K562 (cell line): Measurements from ENCODE around the gene ANKRD13C. TPM values are rescaled to one million over a fixed set of nuclear protein-coding genes. Genes with fewer than 3 reads are reported as not detected.

Source experiments
- ATAC-seq: fragments of 200-7000 bp; cut with Tn5 transposase; 3 replicates; pipeline ENCODE4 v1.9.1; 2020; ENCODE audit warnings: moderate library complexity
- BruUV-seq: library from RNA; stranded (reverse); fragments of 400-500 nt; replicated peaks from 2 replicates; lab custom pipeline; 2021; lab: Mats Ljungman, UMichigan
- CTCF ChIA-PET: fragments of 300-600 bp; formaldehyde crosslinking; extraction: SDS; loops from one replicate; lab custom pipeline; 2021; ENCODE audit warnings: low intra/inter-chr PET ratio; lab: Yijun Ruan, JAX
- POLR2A ChIA-PET: fragments of 300-600, 350-650 bp; sonication (Branson Sonifier 250); formaldehyde crosslinking; extraction: SDS; loops from one replicate; lab custom pipeline; 2021; ENCODE audit warnings: antibody characterized with exemption, inconsistent platforms; lab: Yijun Ruan, JAX
- DNase-seq, 4 experiments: peaks; one replicate each; pipeline versions ENCODE4 v3.0.0 to v3.0.0-alpha.2; 2011 to 2018; ENCODE audit warnings: low spot score in 3 of 4, mixed read lengths in 3 of 4; ENCODE audit errors: extremely low read depth in 1 of 4
- FAIRE-seq: peaks from 2 replicates; lab custom pipeline; 2011; peaks lifted over from hg19 to GRCh38; lab: Jason Lieb, UNC
- H2AFZ ChIP-seq: 2 replicates; pipeline ENCODE4 v1.6.0; 2011; ENCODE audit warnings: low read depth, low read length, control low read depth, inconsistent platforms
- H3K27ac ChIP-seq: fragments of 200-600 bp; 3 replicates; pipeline ENCODE4 v1.8.0; 2011; ENCODE audit warnings: low read depth, mild to moderate bottlenecking, control low read depth, inconsistent platforms, low read length, moderate library complexity, mixed read lengths; ENCODE audit errors: extremely low read depth
- H3K27me3 ChIP-seq, 2 experiments: fragments of 300-600 bp in 1 of 2; 2 replicates in 1 of 2; 3 replicates in 1 of 2; pipeline versions ENCODE4 v1.6.0 to v1.8.0; 2011; ENCODE audit warnings: inconsistent platforms in 2 of 2, low read length in 2 of 2, mild to moderate bottlenecking in 1 of 2, mixed read lengths in 1 of 2, moderate library complexity in 1 of 2; ENCODE audit not compliant: control insufficient read depth in 2 of 2, insufficient read depth in 2 of 2
- H3K36me3 ChIP-seq: fragments of 300-600 bp; 3 replicates; pipeline ENCODE4 v1.8.0; 2011; ENCODE audit warnings: mild to moderate bottlenecking, low read length, inconsistent platforms; ENCODE audit not compliant: control insufficient read depth, insufficient read depth
- H3K4me1 ChIP-seq, 2 experiments: fragments of 200-600 bp in 1 of 2; replicated peaks in 1 of 2; 2 replicates in 1 of 2; 3 replicates in 1 of 2; pipeline versions ENCODE4 v1.5.1 to v1.8.0; 2011; ENCODE audit warnings: inconsistent platforms in 2 of 2, low read length in 2 of 2, mild to moderate bottlenecking in 1 of 2, mixed read lengths in 1 of 2, moderate library complexity in 1 of 2; ENCODE audit not compliant: control insufficient read depth in 2 of 2, insufficient read depth in 2 of 2
- H3K4me2 ChIP-seq: 2 replicates; pipeline ENCODE4 v1.6.1; 2011; ENCODE audit warnings: low read length, control low read depth, inconsistent platforms, mixed read lengths; ENCODE audit not compliant: insufficient read depth
- H3K4me3 ChIP-seq: fragments of 200-600 bp; sonication (generic), shearing (Covaris generic); 2 replicates; pipeline ENCODE4 v1.5.1; 2016; ENCODE audit warnings: control low read depth, inconsistent platforms
- H3K79me2 ChIP-seq: fragments of 200-600 bp; 3 replicates; pipeline ENCODE4 v1.8.0; 2011; ENCODE audit warnings: low read length, inconsistent platforms; ENCODE audit not compliant: control insufficient read depth, insufficient read depth
- H3K9ac ChIP-seq, 2 experiments: 2 replicates each; pipeline versions ENCODE4 v1.6.0 to v1.6.1; 2011; ENCODE audit warnings: low read depth in 2 of 2, low read length in 2 of 2, control low read depth in 1 of 2, inconsistent platforms in 1 of 2, mild to moderate bottlenecking in 1 of 2, mixed read lengths in 1 of 2; ENCODE audit not compliant: insufficient read depth in 1 of 2
- H3K9me1 ChIP-seq: one replicate; pipeline ENCODE4 v1.6.0; 2011; ENCODE audit warnings: inconsistent platforms, mild to moderate bottlenecking, low read length, moderate library complexity; ENCODE audit not compliant: control insufficient read depth, insufficient read depth
- H3K9me3 ChIP-seq: replicated peaks from 2 replicates; pipeline ENCODE4 v1.5.1; 2011; ENCODE audit warnings: low read depth, low read length, inconsistent platforms; ENCODE audit not compliant: control insufficient read depth, insufficient read depth
- H4K20me1 ChIP-seq: replicated peaks from 2 replicates; pipeline ENCODE4 v1.6.1; 2011; ENCODE audit warnings: low read length, inconsistent platforms, mixed read lengths; ENCODE audit not compliant: control insufficient read depth, insufficient read depth
- ATF7 ChIP-seq: fragments of 450-650 bp; IDR thresholded peaks from 2 replicates; pipeline ENCODE4 v1.7.1; 2014; ENCODE audit warnings: mild to moderate bottlenecking, moderate library complexity
- CEBPB ChIP-seq: fragments of 450-650 bp; IDR thresholded peaks from 2 replicates; pipeline ENCODE4 v1.6.1; 2016; ENCODE audit warnings: missing genetic modification characterization, missing compliant biosample characterization
- CEBPG ChIP-seq, 3 experiments: fragments of 200-800 bp in 1 of 3; sonication (Bioruptor generic) in 1 of 3; sonication (generic) in 1 of 3; formaldehyde crosslinking in 1 of 3; IDR thresholded peaks in 2 of 3; conservative IDR thresholded peaks in 1 of 3; 2 replicates each; pipeline versions ENCODE4 v1.6.1 to v1.8.0; 2016 to 2022; ENCODE audit warnings: missing compliant biosample characterization in 2 of 3, missing genetic modification characterization in 2 of 3, mild to moderate bottlenecking in 1 of 3, missing genetic modification reagents in 1 of 3
- DMBX1 ChIP-seq: fragments of 250-450 bp; sonication (Bioruptor Pico); IDR thresholded peaks from 2 replicates; pipeline ENCODE4 v1.8.0; 2022; ENCODE audit warnings: inconsistent platforms, mild to moderate bottlenecking, moderate library complexity, borderline replicate concordance
- EP300 ChIP-seq: IDR thresholded peaks from 2 replicates; pipeline ENCODE4 v1.6.1; 2012; ENCODE audit warnings: low read length, improper control_type of control experiment
- GTF2E2 ChIP-seq: fragments of 200-800 bp; sonication (Bioruptor generic); IDR thresholded peaks from 2 replicates; pipeline ENCODE4 v1.6.1; 2016; ENCODE audit warnings: missing genetic modification characterization, missing compliant biosample characterization
- JUND ChIP-seq, 2 experiments: IDR thresholded peaks; 2 replicates in 1 of 2; 3 replicates in 1 of 2; pipeline ENCODE4 v1.6.1; 2011; ENCODE audit warnings: borderline replicate concordance in 2 of 2, low read depth in 2 of 2, low read length in 2 of 2, improper control_type of control experiment in 1 of 2, missing biosample characterization in 1 of 2, missing genetic modification characterization in 1 of 2, missing genetic modification reagents in 1 of 2
- L3MBTL2 ChIP-seq: fragments of 450-650 bp; IDR thresholded peaks from 2 replicates; pipeline ENCODE4 v1.6.1; 2016; ENCODE audit warnings: mild to moderate bottlenecking, moderate library complexity
- NFIC ChIP-seq: fragments of 450-650 bp; IDR thresholded peaks from 2 replicates; pipeline ENCODE4 v1.6.1; 2017; ENCODE audit warnings: mild to moderate bottlenecking, inconsistent platforms
- NR2C1 ChIP-seq, 2 experiments: fragments of 450-650 bp; IDR thresholded peaks; 2 replicates each; pipeline ENCODE4 v1.6.1; 2017; ENCODE audit warnings: mild to moderate bottlenecking in 2 of 2, antibody characterized with exemption in 1 of 2, inconsistent platforms in 1 of 2, missing compliant biosample characterization in 1 of 2, missing genetic modification characterization in 1 of 2
- NR2C2 ChIP-seq, 2 experiments: fragments of 200-800 bp in 1 of 2; sonication (Bioruptor generic) in 1 of 2; sonication (generic) in 1 of 2; formaldehyde crosslinking in 1 of 2; IDR thresholded peaks; 2 replicates each; pipeline versions ENCODE4 v1.6.1 to v1.8.0; 2016 to 2022; ENCODE audit warnings: mild to moderate bottlenecking in 1 of 2, missing compliant biosample characterization in 1 of 2, missing genetic modification characterization in 1 of 2, missing genetic modification reagents in 1 of 2
- SMAD4 ChIP-seq: fragments of 250-450 bp; sonication (Bioruptor Pico); conservative IDR thresholded peaks from 2 replicates; pipeline ENCODE4 v1.8.0; 2021; ENCODE audit warnings: inconsistent platforms, mild to moderate bottlenecking, moderate library complexity
- TRIM24 ChIP-seq, 2 experiments: fragments of 450-650 bp; IDR thresholded peaks; 2 replicates each; pipeline ENCODE4 v1.6.1; 2016
- ZNF41 ChIP-seq: fragments of 250-450 bp; sonication (Bioruptor Pico); conservative IDR thresholded peaks from 2 replicates; pipeline ENCODE4 v1.4.0; 2020; ENCODE audit warnings: mild to moderate bottlenecking
- WGBS: fragments of 100-300 bp; shearing (Covaris generic); methylation state at CpG from one replicate; pipeline ENCODE4 v1.1.6; 2016; ENCODE audit warnings: low coverage, mixed read lengths; ENCODE audit not compliant: insufficient coverage; ENCODE audit errors: missing lambda C conversion rate; 5-methylcytosine and 5-hydroxymethylcytosine counted together
- in situ Hi-C: fragments of 300-500 bp; cut with MboI; formaldehyde crosslinking; loops from 4 replicates; pipeline ENCODE4 v1.15.0; 2018; ENCODE audit warnings: inconsistent platforms, mixed read lengths
- intact Hi-C: fragments of 100-400 bp; cut with micrococcal nuclease; formaldehyde crosslinking; loops from 2 replicates; pipeline ENCODE4 v1.14.2; 2022
- polyA plus RNA-seq, 8 experiments: library from polyadenylated mRNA; depleted of rRNA in 4 of 8; stranded (reverse) in 5 of 8; unstranded in 3 of 8; fragments of >200 nt; fragmentation: Nextera tagmentation in 2 of 8; fragmentation: Illumina TruSeq in 1 of 8; extraction: Ambion mirVana in 2 of 8; extraction: Trizol in 1 of 8; gene quantifications; 2 replicates each; pipeline versions ENCODE4 v1.2.1 to v1.2.3, GENCODE V29; 2011 to 2014; ENCODE audit warnings: inconsistent platforms in 1 of 8, missing spikeins in 1 of 8
- total RNA-seq, 7 experiments: library from RNA; depleted of rRNA in 6 of 7; stranded (reverse); fragments of >200 nt in 6 of 7; fragmentation: Illumina TruSeq in 2 of 7; extraction: Trizol in 2 of 7; gene quantifications; 2 replicates each; pipeline versions ENCODE4 v1.2.1 to v1.2.3, GENCODE V29; 2011 to 2021; ENCODE audit warnings: low replicate concordance in 1 of 7
- TF ChIP-seq, protein P1 (sequence below): fragments of 450-650 bp; IDR thresholded peaks from 2 replicates; pipeline ENCODE4 v1.6.1; 2017; ENCODE audit warnings: antibody characterized with exemption, mild to moderate bottlenecking

ANKRD13C gene
- total and polyA plus RNA-seq, 9 of the 15 experiments (the other 6 are each of a cell fraction or from before 2014, with no cell fraction given): 3.4 to 22.8 (median 12.5) TPM

- H4K20me1 ChIP-seq: no peaks in the 10 kb centered on the region
- H3K4me2 ChIP-seq: no peak overlapping the region
- no TSS peak for BruUV-seq
- DNase-seq (peak in 1 of 4 experiments; percentile 25), FAIRE-seq (no peak), ATAC-seq (peak; percentile 90)
- H3K4me1 ChIP-seq: no peaks in the 10 kb centered on the region
- no peak overlapping the region for H2AFZ ChIP-seq
- WGBS: 82% methylated on average over 9 of the region's 9 CpGs
- H3K9me3 ChIP-seq: no peaks in the 10 kb centered on the region
- intact Hi-C loops: no loop called here
- POLR2A ChIA-PET: no interaction called here
- no peak overlapping the region for H3K9ac ChIP-seq
- H3K9me1 ChIP-seq: no peaks in the 10 kb centered on the region
- no peak overlapping the region for H3K27ac ChIP-seq
- in situ Hi-C loops: no loop called here
- H3K79me2 ChIP-seq: peaks cover 21% of the 10 kb centered on the region; the same call in 2 of the 3 replicates
- H3K36me3 ChIP-seq: peaks cover 14% of the 10 kb centered on the region; the same call in 2 of the 3 replicates
- CTCF ChIA-PET: no interaction called here
- H3K27me3 ChIP-seq: no peaks in the 10 kb centered on the region
- no peak overlapping the region for H3K4me3 ChIP-seq
- TF ChIP-seq NR2C1 (IDR thresholded peaks at IDR 0.05) (no peak), NR2C1 (tag; IDR thresholded peaks at IDR 0.05) (peak; percentile 61; the same call in 1 of the 2 replicates), L3MBTL2 (peak; percentile 20; the same call in 1 of the 2 replicates), TRIM24 (IDR thresholded peaks at IDR 0.05) (peak in 1 of 2 experiments; percentile 77; a peak in 1 of 4 replicates), NFIC (no peak), EP300 (0 out of 2 replicates have a peak, but pooled peaks have one; percentile 13), DMBX1 (CRISPR knock-in tag) (peak; percentile 83; the same call in 1 of the 2 replicates), ZNF41 (CRISPR knock-in tag) (no peak), CEBPG (CRISPR knock-in tag; IDR thresholded peaks at IDR 0.05) (peak; percentile 92), CEBPG (tag; conservative IDR thresholded peaks at IDR 0.05 in 1 of 2, IDR thresholded peaks at IDR 0.05 in 1 of 2) (peak; percentile 58 to 91), SMAD4 (CRISPR knock-in tag) (peak; percentile 83; the same call in 1 of the 2 replicates), JUND (IDR thresholded peaks at IDR 0.05; ENCODE audit: borderline replicate concordance, low read depth, low read length) (peak; percentile 72; the same call in 1 of the 2 replicates), JUND (tag; IDR thresholded peaks at IDR 0.05; ENCODE audit: borderline replicate concordance, low read depth, low read length) (no peak; the same call in 2 of the 3 replicates), GTF2E2 (tag) (no peak), CEBPB (tag) (peak; percentile 82), NR2C2 (CRISPR knock-in tag; IDR thresholded peaks at IDR 0.05) (no peak), NR2C2 (tag; IDR thresholded peaks at IDR 0.05) (peak; percentile 24; the same call in 1 of the 2 replicates), ATF7 (peak; percentile 84)
- TF ChIP-seq, protein P1, sequence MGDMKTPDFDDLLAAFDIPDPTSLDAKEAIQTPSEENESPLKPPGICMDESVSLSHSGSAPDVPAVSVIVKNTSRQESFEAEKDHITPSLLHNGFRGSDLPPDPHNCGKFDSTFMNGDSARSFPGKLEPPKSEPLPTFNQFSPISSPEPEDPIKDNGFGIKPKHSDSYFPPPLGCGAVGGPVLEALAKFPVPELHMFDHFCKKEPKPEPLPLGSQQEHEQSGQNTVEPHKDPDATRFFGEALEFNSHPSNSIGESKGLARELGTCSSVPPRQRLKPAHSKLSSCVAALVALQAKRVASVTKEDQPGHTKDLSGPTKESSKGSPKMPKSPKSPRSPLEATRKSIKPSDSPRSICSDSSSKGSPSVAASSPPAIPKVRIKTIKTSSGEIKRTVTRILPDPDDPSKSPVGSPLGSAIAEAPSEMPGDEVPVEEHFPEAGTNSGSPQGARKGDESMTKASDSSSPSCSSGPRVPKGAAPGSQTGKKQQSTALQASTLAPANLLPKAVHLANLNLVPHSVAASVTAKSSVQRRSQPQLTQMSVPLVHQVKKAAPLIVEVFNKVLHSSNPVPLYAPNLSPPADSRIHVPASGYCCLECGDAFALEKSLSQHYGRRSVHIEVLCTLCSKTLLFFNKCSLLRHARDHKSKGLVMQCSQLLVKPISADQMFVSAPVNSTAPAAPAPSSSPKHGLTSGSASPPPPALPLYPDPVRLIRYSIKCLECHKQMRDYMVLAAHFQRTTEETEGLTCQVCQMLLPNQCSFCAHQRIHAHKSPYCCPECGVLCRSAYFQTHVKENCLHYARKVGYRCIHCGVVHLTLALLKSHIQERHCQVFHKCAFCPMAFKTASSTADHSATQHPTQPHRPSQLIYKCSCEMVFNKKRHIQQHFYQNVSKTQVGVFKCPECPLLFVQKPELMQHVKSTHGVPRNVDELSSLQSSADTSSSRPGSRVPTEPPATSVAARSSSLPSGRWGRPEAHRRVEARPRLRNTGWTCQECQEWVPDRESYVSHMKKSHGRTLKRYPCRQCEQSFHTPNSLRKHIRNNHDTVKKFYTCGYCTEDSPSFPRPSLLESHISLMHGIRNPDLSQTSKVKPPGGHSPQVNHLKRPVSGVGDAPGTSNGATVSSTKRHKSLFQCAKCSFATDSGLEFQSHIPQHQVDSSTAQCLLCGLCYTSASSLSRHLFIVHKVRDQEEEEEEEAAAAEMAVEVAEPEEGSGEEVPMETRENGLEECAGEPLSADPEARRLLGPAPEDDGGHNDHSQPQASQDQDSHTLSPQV: 0 out of 2 replicates have a peak, but pooled peaks have one; percentile 22
Observed at GRCh38 chr1:70334436-70334835, 20.1 kb downstream of the ANKRD13C start.
